Stimulated activated CD4-positive, alpha-beta T cell treated with anti-CD3 and anti-CD28 coated beads, TNF-alpha, amount 100 ng/mL, for 1 hour (primary cell): Measurements from ENCODE around the gene CCM2L.

Experiments
- DNase-seq, 3 donors: peaks; one replicate each; pipeline ENCODE4 v3.0.0-alpha.2; 2020; ENCODE audit warnings: low read depth in 3 of 3, low spot score in 1 of 3

Gene CCM2L

DNA sequence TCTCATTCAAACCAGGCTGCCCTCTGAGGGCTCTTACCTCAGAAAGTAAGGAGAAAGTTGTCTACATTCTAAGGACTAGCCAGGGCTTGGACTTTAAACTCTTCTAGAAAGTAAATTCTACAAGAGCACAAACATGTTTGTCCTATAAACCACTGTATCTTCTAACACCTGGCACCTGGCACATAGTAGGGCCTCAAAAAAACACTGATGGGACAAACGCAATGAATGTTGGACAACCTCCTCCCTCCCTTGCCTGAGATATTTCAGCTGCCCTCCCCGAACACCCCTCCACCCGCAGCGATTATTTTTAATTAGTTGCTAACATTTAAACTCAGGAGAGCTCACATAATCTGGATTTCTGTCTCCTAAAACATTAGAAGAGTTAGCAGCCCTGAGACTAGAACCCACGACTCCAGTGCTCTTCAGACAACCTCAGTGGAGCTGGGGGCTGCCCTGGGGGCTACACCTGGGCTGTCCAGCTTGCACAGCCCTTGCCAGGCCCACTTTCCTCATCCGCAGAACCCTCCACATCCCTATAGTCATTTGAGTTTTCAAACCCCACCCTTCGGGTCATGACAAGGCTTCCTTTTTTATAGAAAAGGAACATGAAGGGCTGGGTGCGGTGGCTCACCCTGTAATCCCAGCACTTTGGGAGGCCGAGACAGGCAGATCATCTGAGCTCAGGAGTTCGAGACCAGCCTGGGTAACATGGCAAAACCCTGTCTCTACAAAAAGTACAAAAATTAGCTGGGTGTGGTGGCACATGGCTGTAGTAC is 46.7 kb downstream of the CCM2L start:
- no peak for DNase-seq

DNA sequence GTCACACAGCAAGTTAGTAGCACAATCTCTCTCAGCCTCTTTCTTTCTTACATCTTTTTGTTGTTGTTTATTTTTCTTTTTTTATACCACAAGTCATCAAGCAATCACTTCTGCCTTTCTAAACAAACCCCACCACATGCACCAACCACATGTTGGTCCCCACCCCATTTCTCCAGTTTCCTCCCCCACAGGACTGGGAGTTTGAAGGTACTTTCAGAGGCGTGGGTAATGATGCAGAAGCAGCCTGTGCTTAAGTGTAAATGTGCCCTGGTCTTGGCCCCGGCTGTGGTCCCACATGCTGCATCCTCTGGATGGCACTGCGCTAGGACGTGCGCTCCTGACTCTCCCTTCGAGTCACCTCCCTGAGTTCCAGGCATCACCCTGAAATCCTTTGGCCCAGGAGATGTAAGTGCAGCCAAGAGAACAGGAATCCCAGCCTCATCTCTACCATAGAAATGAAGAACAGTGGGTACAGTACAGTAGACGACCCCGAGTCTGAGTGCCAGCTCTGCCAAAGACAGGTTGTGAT is 47.5 kb downstream of the CCM2L start:
- DNase-seq: no peak

- DNase-seq: no peak
These were observed 49.0 kb downstream of the CCM2L start for GRCh38 chr20:32059189-32059588.

DNA sequence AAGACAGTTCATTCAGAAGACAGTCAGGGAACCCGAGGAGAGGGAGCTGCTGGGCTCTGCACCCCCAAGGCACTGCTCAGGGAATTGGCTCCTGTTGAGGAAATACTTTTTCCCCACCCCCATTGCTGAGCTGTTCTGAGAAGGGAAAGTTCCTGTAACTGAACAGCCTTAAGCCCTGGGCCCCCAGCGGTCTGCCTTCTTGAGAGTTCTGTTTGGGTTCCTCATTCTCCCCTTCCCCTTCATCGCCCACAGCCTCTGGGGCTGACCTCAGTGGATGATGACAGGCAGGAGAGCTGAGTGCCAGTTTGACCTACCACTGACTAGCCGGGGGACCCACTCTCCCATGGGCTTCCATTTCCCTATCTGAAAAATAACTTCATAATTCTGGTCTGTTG is 52.5 kb downstream of the CCM2L start:
- DNase-seq: no peak

GRCh38 chr20:32063695-32064094 is 53.5 kb downstream of the CCM2L start:
- DNase-seq: no peak

DNA sequence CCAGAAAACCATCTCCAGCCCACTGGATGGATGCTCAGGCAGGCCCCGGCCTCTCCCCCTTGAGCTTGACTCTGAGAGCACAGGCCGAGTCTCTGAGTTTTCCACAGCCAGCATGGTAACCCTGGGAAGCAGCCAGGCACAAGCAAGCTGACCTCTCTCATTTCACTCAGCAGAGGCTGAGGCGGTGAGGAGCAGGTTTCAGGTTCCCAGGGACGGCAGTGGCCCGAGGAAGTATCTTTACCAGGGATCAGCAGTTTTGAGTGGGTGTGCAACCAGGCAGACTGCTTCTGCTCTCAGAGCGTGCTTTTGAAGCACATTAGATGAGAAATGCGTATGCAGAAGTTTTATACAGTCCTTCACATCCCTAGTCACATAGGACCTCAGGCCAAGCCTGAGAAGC is 54.4 kb downstream of the CCM2L start:
- no peak for DNase-seq

DNA sequence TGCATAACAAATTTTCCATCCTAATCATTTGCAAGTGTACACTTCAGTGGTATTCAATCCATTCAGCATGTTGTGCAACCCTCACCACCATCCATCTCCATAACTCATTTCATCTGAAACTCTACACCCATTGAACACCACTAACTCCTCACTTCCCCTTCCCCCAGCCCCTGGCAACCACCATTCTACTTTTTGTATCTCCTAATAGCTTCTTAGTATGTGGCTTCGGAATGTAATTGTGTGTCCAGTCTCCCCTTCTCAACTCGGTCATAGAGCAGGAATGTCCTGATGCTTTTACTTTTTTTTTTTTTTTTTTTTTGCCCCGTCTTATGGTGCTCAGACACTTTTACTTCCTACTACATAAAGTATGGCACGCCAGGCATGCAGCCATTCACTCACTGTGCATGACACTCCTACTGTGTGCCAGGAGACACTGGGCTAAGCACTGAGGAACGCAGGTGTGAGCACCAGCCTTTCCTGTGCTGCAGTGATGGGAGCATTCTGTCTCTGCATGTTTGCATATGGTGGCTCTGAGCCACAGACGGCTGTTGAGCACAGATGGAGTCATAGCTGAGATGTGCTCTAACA is 57.1 kb downstream of the CCM2L start:
- no peak for DNase-seq

GRCh38 chr20:32068174-32068573 is 57.9 kb downstream of the CCM2L start:
- no peak for DNase-seq

DNA sequence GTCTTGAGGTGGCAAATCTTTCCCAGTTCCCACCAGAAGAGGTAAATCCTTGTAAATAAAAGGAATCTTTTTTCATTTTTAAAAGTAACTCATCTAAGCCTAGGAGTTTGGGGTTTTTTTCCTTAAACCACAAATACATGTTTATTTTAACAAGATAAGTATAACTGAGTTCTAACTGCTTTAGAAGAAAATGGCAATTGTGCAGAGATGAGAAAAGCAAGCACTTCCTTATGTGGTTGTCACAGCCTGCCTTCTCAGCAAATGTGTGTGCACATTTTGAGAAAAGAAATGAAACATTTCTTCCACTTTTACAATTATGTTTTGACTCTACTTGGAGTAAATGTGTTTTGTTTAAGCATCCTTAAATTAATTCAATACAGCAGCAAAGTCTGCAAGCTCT is 59.5 kb downstream of the CCM2L start:
- DNase-seq: no peak

GRCh38 chr20:32070282-32070681 is 60.0 kb downstream of the CCM2L start:
- DNase-seq: no peak

DNA sequence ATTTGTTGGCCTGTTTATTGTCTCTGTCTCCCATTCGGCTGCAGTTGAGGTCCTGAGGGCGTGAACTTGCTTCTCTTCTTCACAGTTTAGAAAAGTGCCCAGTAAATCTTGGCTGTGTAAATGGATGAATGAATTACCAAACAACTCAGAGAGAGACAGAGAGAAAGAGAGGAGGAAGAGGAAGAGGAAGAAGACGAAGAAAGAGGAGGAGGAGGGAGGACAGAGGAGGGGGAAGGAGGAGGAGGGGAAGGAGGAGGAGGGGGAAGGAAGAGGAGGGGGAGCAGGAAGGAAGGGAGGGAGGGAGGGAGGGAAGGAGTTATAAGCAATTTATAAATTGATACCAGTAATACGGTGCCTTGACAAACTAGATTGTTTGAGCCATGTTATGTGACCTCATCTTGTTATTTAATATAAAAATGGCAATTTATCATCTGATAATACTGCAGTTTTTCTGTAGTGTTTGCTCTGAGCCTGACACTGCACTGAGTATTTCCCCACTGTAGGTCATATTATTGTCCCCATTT is 60.5 kb downstream of the CCM2L start:
- DNase-seq: no peak

- DNase-seq: no peak
These were observed 61.3 kb downstream of the CCM2L start for GRCh38 chr20:32071395-32072167.

- no peak for DNase-seq
These were observed 62.0 kb downstream of the CCM2L start for GRCh38 chr20:32072168-32072750.

GRCh38 chr20:32075534-32075933 is 65.3 kb downstream of the CCM2L start:
- DNase-seq: no peak

GRCh38 chr20:32077190-32077589 is 67.0 kb downstream of the CCM2L start:
- no peak for DNase-seq

GRCh38 chr20:32078322-32078721 is 68.1 kb downstream of the CCM2L start:
- no peak for DNase-seq

- DNase-seq: no peak
These were observed 68.6 kb downstream of the CCM2L start for GRCh38 chr20:32078791-32079190.

DNA sequence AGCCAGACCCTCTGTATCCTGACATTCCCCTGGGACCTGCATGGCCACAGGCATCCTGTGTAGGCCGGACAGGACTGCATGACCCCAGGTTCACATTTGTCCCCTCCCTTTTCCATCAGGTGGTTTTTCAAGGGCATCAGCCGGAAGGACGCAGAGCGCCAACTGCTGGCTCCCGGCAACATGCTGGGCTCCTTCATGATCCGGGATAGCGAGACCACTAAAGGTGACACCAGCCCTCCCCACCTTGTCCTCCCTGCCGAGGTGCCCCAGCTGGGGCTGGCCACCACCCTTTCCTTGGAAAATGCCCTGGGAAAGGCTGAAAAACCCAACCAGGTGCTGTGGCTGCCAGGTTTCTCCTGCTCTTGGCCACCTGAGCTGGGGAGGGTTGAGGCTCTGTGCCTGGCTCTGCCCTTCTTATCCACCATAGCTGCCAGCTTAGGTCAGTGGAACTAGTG is 69.4 kb downstream of the CCM2L start:
- no peak for DNase-seq

DNA sequence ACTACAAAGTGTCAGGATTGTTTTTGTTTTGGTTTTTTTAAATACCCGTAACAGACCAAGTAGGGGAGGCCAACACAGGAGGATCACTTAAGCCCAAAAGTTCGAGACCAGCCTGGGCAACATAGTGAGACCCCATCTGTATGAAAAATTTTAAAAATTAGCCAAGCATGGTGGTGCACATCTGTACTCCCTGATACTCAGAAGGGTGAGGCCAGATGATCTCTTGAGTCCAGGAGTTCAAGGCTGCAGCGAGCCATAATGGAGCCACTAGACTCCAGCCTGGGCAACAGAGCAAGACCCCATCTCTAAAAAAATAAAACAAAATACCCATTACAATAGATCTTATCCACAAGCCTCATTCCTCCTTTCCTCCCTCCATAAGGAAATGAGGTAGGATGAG is 70.5 kb downstream of the CCM2L start:
- no peak for DNase-seq
